ENCODE results near the gene PIGP. TPM values are rescaled to one million over a fixed set of nuclear protein-coding genes. Genes with fewer than 3 reads are reported as not detected.

PIGP gene
- total and polyA plus RNA-seq, 2 of the 13 experiments (the other 11 are each of a cell fraction or from before 2014, with no cell fraction given) = 14.8 to 33.4 TPM

- DNase-seq (ENCODE audit: low spot score) (no peak), FAIRE-seq (no peak), ATAC-seq (no peak)
- no peaks in the 10 kb centered on the region for H3K79me2 ChIP-seq (ENCODE audit: insufficient read depth, low read length)
- CTCF ChIA-PET (ENCODE audit: low intra/inter-chr PET ratio, low total read pairs) = no interaction called here
- intact Hi-C loops (cut with micrococcal nuclease; ENCODE audit: unreplicated experiment) = no loop called here
- no TSS peak for BruUV-seq (replicated peaks)
- H3K27me3 ChIP-seq (ENCODE audit: control insufficient read depth in 1 of 2, insufficient read depth in 2 of 2, low read length in 2 of 2) = no peaks in the 10 kb centered on the region
- POLR2A ChIA-PET = interaction anchor here (1.9 kb wide), 1 partner anchor 13 kb away, joined by 10 read pairs; the partner anchor contains the start of gene PIGP
- H3K27ac ChIP-seq (ENCODE audit: extremely low read length, insufficient read depth, low read length) = no peak overlapping the region
- no peak overlapping the region for H3K4me3 ChIP-seq (replicated peaks in 1 of 3; ENCODE audit: insufficient read depth in 1 of 3, low read depth in 2 of 3, low read length in 3 of 3)
- H3K9me3 ChIP-seq (ENCODE audit: low read length) = peaks cover 5% of the 10 kb centered on the region; the same call in 1 of the 2 replicates
- 41% methylated on average over 5 of the region's 5 CpGs for WGBS (ENCODE audit: low lambda C conversion rate)
- no peaks in the 10 kb centered on the region for H3K36me3 ChIP-seq (replicated peaks in 1 of 2; ENCODE audit: control insufficient read depth in 1 of 2, insufficient read depth in 2 of 2, low read length in 2 of 2)
- TF ChIP-seq TSC22D2 (CRISPR knock-in tag; IDR thresholded peaks at IDR 0.05; ENCODE audit: borderline replicate concordance) = no peak
- TF ChIP-seq ARNT (IDR thresholded peaks at IDR 0.05) = no peak
- no peak for TF ChIP-seq STAT6 (CRISPR knock-in tag; IDR thresholded peaks at IDR 0.05; ENCODE audit: borderline replicate concordance)
- TF ChIP-seq ZNF619 (CRISPR knock-in tag; IDR thresholded peaks at IDR 0.05) = no peak
- TF ChIP-seq ZNF776 (CRISPR knock-in tag; IDR thresholded peaks at IDR 0.05) = no peak
- TF ChIP-seq POLR2G (IDR thresholded peaks at IDR 0.05; ENCODE audit: low read depth, low read length) = no peak
- no peak for TF ChIP-seq TAF15 (IDR thresholded peaks at IDR 0.05; ENCODE audit: low read depth, low read length, poor library complexity, severe bottlenecking)
- TF ChIP-seq RFX3 (CRISPR knock-in tag; IDR thresholded peaks at IDR 0.05) = no peak
- TF ChIP-seq CREB1 (IDR thresholded peaks at IDR 0.05) = no peak
- TF ChIP-seq CREB1 (CRISPR knock-in tag; IDR thresholded peaks at IDR 0.05) = no peak
- no peak for TF ChIP-seq ZNF234 (CRISPR knock-in tag; conservative IDR thresholded peaks at IDR 0.05)
- TF ChIP-seq ZNF281 (CRISPR knock-in tag; IDR thresholded peaks at IDR 0.05; ENCODE audit: borderline replicate concordance) = no peak
- no peak for TF ChIP-seq MAFK (conservative IDR thresholded peaks at IDR 0.05 in 1 of 2, IDR thresholded peaks at IDR 0.05 in 1 of 2; ENCODE audit: low read length in 2 of 2)
- TF ChIP-seq ZNF605 (CRISPR knock-in tag; IDR thresholded peaks at IDR 0.05) = no peak
- no peak for TF ChIP-seq ETS1 (CRISPR knock-in tag; IDR thresholded peaks at IDR 0.05)
- TF ChIP-seq ZNF660 (CRISPR knock-in tag; IDR thresholded peaks at IDR 0.05; ENCODE audit: borderline replicate concordance, low read depth) = no peak
- H2AFZ ChIP-seq (ENCODE audit: low read length) = no peak overlapping the region
- no peaks in the 10 kb centered on the region for H4K20me1 ChIP-seq (ENCODE audit: insufficient read depth, low read length)
- H3K4me2 ChIP-seq (ENCODE audit: low read depth, low read length) = no peak overlapping the region
- no peak overlapping the region for H3K9ac ChIP-seq (ENCODE audit: insufficient read depth, low read depth, low read length)
- in situ Hi-C loops (cut with HindIII; ENCODE audit: extremely low pct_ligation_motif_present, low pct_unique_long_range_greater_than_20kb) = no loop called here
- peaks cover 44% of the 10 kb centered on the region for H3K4me1 ChIP-seq (ENCODE audit: insufficient read depth, low read length)
Measured at GRCh38 chr21:37059181-37059580, 13.7 kb downstream of the PIGP start.
